Stomach smooth muscle (tissue), 2 donors: ENCODE data around the gene FAM118A.

Experiments used
- H3K27ac ChIP-seq: one replicate; pipeline ENCODE4 v1.7.0; 2013; ENCODE audit warnings: mild to moderate bottlenecking, low read length, inconsistent platforms
- H3K27me3 ChIP-seq, 2 donors: one replicate each; pipeline ENCODE4 v1.7.0; 2013; ENCODE audit warnings: low read length in 2 of 2; ENCODE audit not compliant: insufficient read depth in 2 of 2, control insufficient read depth in 1 of 2
- H3K36me3 ChIP-seq, 2 donors: one replicate each; pipeline ENCODE4 v1.7.0; 2013; ENCODE audit warnings: low read length in 2 of 2; ENCODE audit not compliant: control insufficient read depth in 2 of 2, insufficient read depth in 2 of 2
- H3K4me1 ChIP-seq: one replicate; pipeline ENCODE4 v1.7.0; 2013; ENCODE audit warnings: low read length; ENCODE audit not compliant: control insufficient read depth, insufficient read depth
- H3K4me3 ChIP-seq, 2 donors: one replicate each; pipeline ENCODE4 v1.7.0; 2013; ENCODE audit warnings: low read length in 2 of 2
- H3K9ac ChIP-seq, 2 donors: one replicate each; pipeline ENCODE4 v1.7.0; 2013; ENCODE audit warnings: low read length in 2 of 2, mild to moderate bottlenecking in 1 of 2
- H3K9me3 ChIP-seq, 2 donors: one replicate each; pipeline ENCODE4 v1.7.0; 2013; ENCODE audit warnings: low read length in 2 of 2; ENCODE audit not compliant: control insufficient read depth in 2 of 2
- donor health status: healthy.
- donor health status: Pancreatic carcinoma.

FAM118A gene

GRCh38 chr22:45334528-45334927, 24.8 kb downstream of the FAM118A start:
- H3K4me1 ChIP-seq, result peaks cover 22% of the 10 kb centered on the region
- H3K36me3 ChIP-seq, result peaks cover 32 to 39% of the 10 kb centered on the region in 2 donors
- no peak overlapping the region for H3K9ac ChIP-seq
- no peaks in the 10 kb centered on the region for H3K9me3 ChIP-seq
- no peaks in the 10 kb centered on the region for H3K27me3 ChIP-seq
- H3K27ac ChIP-seq, result no peak overlapping the region
- no peak overlapping the region for H3K4me3 ChIP-seq

- no peak overlapping the region for H3K27ac ChIP-seq
- no peak overlapping the region for H3K9ac ChIP-seq
- peaks cover 31 to 44% of the 10 kb centered on the region in 2 donors for H3K36me3 ChIP-seq
- no peaks in the 10 kb centered on the region for H3K27me3 ChIP-seq
- no peak overlapping the region for H3K4me3 ChIP-seq
- H3K9me3 ChIP-seq, result no peaks in the 10 kb centered on the region
- peaks cover 19% of the 10 kb centered on the region for H3K4me1 ChIP-seq
Measured at GRCh38 chr22:45335021-45335818, 25.5 kb downstream of the FAM118A start.

GRCh38 chr22:45335854-45336522, 26.3 kb downstream of the FAM118A start:
- no peak overlapping the region for H3K9ac ChIP-seq
- H3K9me3 ChIP-seq, result no peaks in the 10 kb centered on the region
- H3K4me1 ChIP-seq, result peaks cover 19% of the 10 kb centered on the region
- H3K27ac ChIP-seq, result peak overlapping the region; percentile 77
- H3K27me3 ChIP-seq, result no peaks in the 10 kb centered on the region
- H3K36me3 ChIP-seq, result peaks cover 28 to 41% of the 10 kb centered on the region in 2 donors
- H3K4me3 ChIP-seq, result no peak overlapping the region

- Histone ChIP-seq H3K9me3 (no peaks in the 10 kb centered on the region), H3K4me1 (peaks cover 19% of the 10 kb centered on the region), H3K27ac (peak overlapping the region; percentile 77), H3K27me3 (no peaks in the 10 kb centered on the region), H3K4me3 (peak overlapping the region; percentile 0 to 61), H3K36me3 (peaks cover 31 to 45% of the 10 kb centered on the region in 2 donors), H3K9ac (peak overlapping the region; percentile 35 to 55)
Measured at GRCh38 chr22:45336971-45337431, 27.3 kb downstream of the FAM118A start.

GRCh38 chr22:45337536-45337935, 27.8 kb downstream of the FAM118A start:
- no peak overlapping the region for H3K9ac ChIP-seq
- H3K4me1 ChIP-seq, result peaks cover 19% of the 10 kb centered on the region
- H3K36me3 ChIP-seq, result peaks cover 31 to 44% of the 10 kb centered on the region in 2 donors
- no peaks in the 10 kb centered on the region for H3K27me3 ChIP-seq
- H3K9me3 ChIP-seq, result no peaks in the 10 kb centered on the region
- peak overlapping the region; percentile 77 for H3K27ac ChIP-seq
- H3K4me3 ChIP-seq, result no peak overlapping the region

GRCh38 chr22:45338795-45339194, 29.1 kb downstream of the FAM118A start:
- H3K4me1 ChIP-seq, result peaks cover 19% of the 10 kb centered on the region
- H3K27me3 ChIP-seq, result no peaks in the 10 kb centered on the region
- no peaks in the 10 kb centered on the region for H3K9me3 ChIP-seq
- peaks cover 31 to 44% of the 10 kb centered on the region in 2 donors for H3K36me3 ChIP-seq
- H3K27ac ChIP-seq, result no peak overlapping the region
- no peak overlapping the region for H3K9ac ChIP-seq
- H3K4me3 ChIP-seq, result no peak overlapping the region

GRCh38 chr22:45340323-45340722, 30.6 kb downstream of the FAM118A start:
- peaks cover 19% of the 10 kb centered on the region for H3K4me1 ChIP-seq
- H3K9ac ChIP-seq, result no peak overlapping the region
- no peak overlapping the region for H3K27ac ChIP-seq
- H3K36me3 ChIP-seq, result peaks cover 26 to 35% of the 10 kb centered on the region in 2 donors
- no peaks in the 10 kb centered on the region for H3K27me3 ChIP-seq
- H3K9me3 ChIP-seq, result no peaks in the 10 kb centered on the region
- H3K4me3 ChIP-seq, result no peak overlapping the region

- H3K27ac ChIP-seq, result no peak overlapping the region
- H3K9ac ChIP-seq, result no peak overlapping the region
- H3K4me3 ChIP-seq, result no peak overlapping the region
- peaks cover 19 to 33% of the 10 kb centered on the region in 2 donors for H3K36me3 ChIP-seq
- H3K9me3 ChIP-seq, result no peaks in the 10 kb centered on the region
- peaks cover 12% of the 10 kb centered on the region for H3K4me1 ChIP-seq
- no peaks in the 10 kb centered on the region for H3K27me3 ChIP-seq
Measured at GRCh38 chr22:45341498-45341897, 31.8 kb downstream of the FAM118A start.

GRCh38 chr22:45343143-45343542, 33.4 kb downstream of the FAM118A start:
- no peak overlapping the region for H3K9ac ChIP-seq
- H3K4me1 ChIP-seq, result no peaks in the 10 kb centered on the region
- H3K9me3 ChIP-seq, result no peaks in the 10 kb centered on the region
- no peak overlapping the region for H3K27ac ChIP-seq
- H3K4me3 ChIP-seq, result no peak overlapping the region
- peaks cover 19 to 34% of the 10 kb centered on the region in 2 donors for H3K36me3 ChIP-seq
- H3K27me3 ChIP-seq, result no peaks in the 10 kb centered on the region

GRCh38 chr22:45344334-45344733, 34.6 kb downstream of the FAM118A start:
- Histone ChIP-seq H3K4me1 (no peaks in the 10 kb centered on the region), H3K27me3 (no peaks in the 10 kb centered on the region), H3K9me3 (no peaks in the 10 kb centered on the region), H3K27ac (no peak overlapping the region), H3K4me3 (no peak overlapping the region), H3K9ac (no peak overlapping the region), H3K36me3 (peaks cover 15 to 30% of the 10 kb centered on the region in 2 donors)

- no peak overlapping the region for H3K9ac ChIP-seq
- no peaks in the 10 kb centered on the region for H3K9me3 ChIP-seq
- no peaks in the 10 kb centered on the region for H3K4me1 ChIP-seq
- H3K27me3 ChIP-seq, result no peaks in the 10 kb centered on the region
- no peak overlapping the region for H3K27ac ChIP-seq
- H3K36me3 ChIP-seq, result peaks cover under 1 to 4% of the 10 kb centered on the region in 2 donors
- H3K4me3 ChIP-seq, result no peak overlapping the region
Measured at GRCh38 chr22:45349916-45350315, 40.2 kb downstream of the FAM118A start.
